Embryonic facial prominence (tissue), 1 donor: ENCODE data around the gene KRT33A.

Experiments used
- DNase-seq: peaks from one replicate; pipeline ENCODE4 v3.0.0-alpha.2; 2016; ENCODE audit errors: extremely low spot score

Gene KRT33A

GRCh38 chr17:41329279-41329948 is 21.2 kb downstream of the KRT33A start:
- no peak for DNase-seq

GRCh38 chr17:41328207-41328606 is 22.4 kb downstream of the KRT33A start:
- DNase-seq, result no peak

- DNase-seq, result no peak
These were observed 23.1 kb downstream of the KRT33A start for GRCh38 chr17:41327411-41328120.

GRCh38 chr17:41326173-41327145 is 24.2 kb downstream of the KRT33A start:
- DNase-seq, result no peak

GRCh38 chr17:41325611-41326010 is 25.0 kb downstream of the KRT33A start:
- DNase-seq, result no peak

- DNase-seq, result no peak
These were observed 25.5 kb downstream of the KRT33A start for GRCh38 chr17:41325126-41325525.

GRCh38 chr17:41324180-41325075 is 26.2 kb downstream of the KRT33A start:
- no peak for DNase-seq

GRCh38 chr17:41322903-41323895 is 27.4 kb downstream of the KRT33A start:
- DNase-seq, result no peak

GRCh38 chr17:41322094-41322902 is 28.3 kb downstream of the KRT33A start:
- peak; percentile 53 for DNase-seq

GRCh38 chr17:41318231-41318630 is 32.4 kb downstream of the KRT33A start:
- no peak for DNase-seq

GRCh38 chr17:41315814-41316445 is 34.7 kb downstream of the KRT33A start:
- DNase-seq, result no peak

GRCh38 chr17:41315204-41315794 is 35.3 kb downstream of the KRT33A start, which contains the start of gene KRTAP17-1:
Gene KRTAP17-1, minus strand, starts transcription at chr17:41315710. Its CDS starts 60 bp downstream, at chr17:41315650.
- no peak for DNase-seq

- no peak for DNase-seq
These were observed 39.5 kb downstream of the KRT33A start for GRCh38 chr17:41311111-41311510.

- no peak for DNase-seq
These were observed 41.7 kb downstream of the KRT33A start, which contains the start of gene KRTAP16-1 for GRCh38 chr17:41308918-41309359. Gene KRTAP16-1, minus strand, starts transcription at chr17:41309309. Its CDS starts 56 bp downstream, at chr17:41309253.

GRCh38 chr17:41308251-41308917 is 42.2 kb downstream of the KRT33A start:
- no peak for DNase-seq

- DNase-seq, result no peak
These were observed 43.0 kb downstream of the KRT33A start for GRCh38 chr17:41307647-41308046.

GRCh38 chr17:41304091-41304490 is 46.5 kb downstream of the KRT33A start:
- DNase-seq, result no peak
